HepG2 (cell line): ENCODE results near the gene BMP8B. TPM values are rescaled to one million over a fixed set of nuclear protein-coding genes. Genes with fewer than 3 reads are reported as not detected.

Experiments used
- ATAC-seq: fragments of 200-7000 bp; cut with Tn5 transposase; 3 replicates; pipeline ENCODE4 v1.9.1; 2020; ENCODE audit warnings: mild to moderate bottlenecking, moderate library complexity
- BruUV-seq: library from RNA; stranded (reverse); fragments of 400-500 nt; replicated peaks from 2 replicates; lab custom pipeline; 2021; lab: Mats Ljungman, UMichigan
- CTCF ChIA-PET: fragments of 300-600 bp; formaldehyde crosslinking; extraction: SDS; loops from one replicate; lab custom pipeline; 2021; ENCODE audit warnings: low total read pairs, inconsistent platforms, low intra/inter-chr PET ratio; lab: Yijun Ruan, JAX
- POLR2A ChIA-PET: fragments of 350-600 bp; sonication (Branson Sonifier 250); formaldehyde crosslinking; loops from one replicate; lab custom pipeline; 2020; ENCODE audit warnings: antibody characterized with exemption, inconsistent platforms; lab: Yijun Ruan, JAX
- DNase-seq: peaks from one replicate; pipeline ENCODE4 v3.0.0-alpha.2; 2015; ENCODE audit warnings: low spot score
- FAIRE-seq: peaks from 3 replicates; lab custom pipeline; 2011; peaks lifted over from hg19 to GRCh38; lab: Jason Lieb, UNC
- H2AFZ ChIP-seq: one replicate; pipeline ENCODE4 v1.6.1; 2011; ENCODE audit warnings: low read length, inconsistent platforms
- H3K27ac ChIP-seq: fragments of 300-600 bp; 3 replicates; pipeline ENCODE4 v1.8.0; 2011; ENCODE audit warnings: mixed run types, mild to moderate bottlenecking, mixed read lengths, low read length, inconsistent platforms; ENCODE audit not compliant: insufficient read depth; ENCODE audit errors: extremely low read length
- H3K27me3 ChIP-seq, 2 experiments: fragments of 200-600 bp in 1 of 2; 2 replicates in 1 of 2; 3 replicates in 1 of 2; pipeline versions ENCODE4 v1.6.0 to v1.8.0; 2011; ENCODE audit warnings: low read length in 2 of 2, mild to moderate bottlenecking in 2 of 2, moderate library complexity in 2 of 2, inconsistent platforms in 1 of 2; ENCODE audit not compliant: insufficient read depth in 2 of 2, control insufficient read depth in 1 of 2
- H3K36me3 ChIP-seq, 2 experiments: fragments of 200-600 bp in 1 of 2; replicated peaks in 1 of 2; 2 replicates in 1 of 2; 3 replicates in 1 of 2; pipeline versions ENCODE4 v1.5.1 to v1.8.0; 2011; ENCODE audit warnings: low read length in 2 of 2, inconsistent platforms in 1 of 2; ENCODE audit not compliant: insufficient read depth in 2 of 2, control insufficient read depth in 1 of 2
- H3K4me1 ChIP-seq: 2 replicates; pipeline ENCODE4 v1.5.1; 2012; ENCODE audit warnings: low read length, inconsistent platforms; ENCODE audit not compliant: insufficient read depth
- H3K4me2 ChIP-seq: 2 replicates; pipeline ENCODE4 v1.6.0; 2011; ENCODE audit warnings: low read depth, low read length, inconsistent platforms
- H3K4me3 ChIP-seq, 3 experiments: fragments of 200-600 bp in 1 of 3; sonication (generic), shearing (Covaris generic) in 1 of 3; replicated peaks in 1 of 3; 2 replicates each; pipeline ENCODE4 v1.5.1; 2011 to 2016; ENCODE audit warnings: low read length in 3 of 3, inconsistent platforms in 2 of 3, low read depth in 2 of 3, mild to moderate bottlenecking in 2 of 3, control low read depth in 1 of 3, mixed read lengths in 1 of 3; ENCODE audit not compliant: insufficient read depth in 1 of 3
- H3K79me2 ChIP-seq: one replicate; pipeline ENCODE4 v1.6.1; 2011; ENCODE audit warnings: low read length, inconsistent platforms; ENCODE audit not compliant: insufficient read depth
- H3K9ac ChIP-seq: 2 replicates; pipeline ENCODE4 v1.6.0; 2011; ENCODE audit warnings: mild to moderate bottlenecking, low read depth, low read length, inconsistent platforms; ENCODE audit not compliant: insufficient read depth
- H3K9me3 ChIP-seq: 2 replicates; pipeline ENCODE4 v1.5.1; 2012; ENCODE audit warnings: mild to moderate bottlenecking, low read length
- H4K20me1 ChIP-seq: 2 replicates; pipeline ENCODE4 v1.6.0; 2011; ENCODE audit warnings: inconsistent platforms, mild to moderate bottlenecking, low read length, moderate library complexity; ENCODE audit not compliant: insufficient read depth
- HNF4G ChIP-seq, 2 experiments: sonication (generic) in 1 of 2; formaldehyde crosslinking in 1 of 2; IDR thresholded peaks; 2 replicates each; pipeline versions ENCODE4 v1.4.0 to v1.6.1; 2011 to 2020; ENCODE audit warnings: borderline replicate concordance in 2 of 2, low read depth in 2 of 2, mild to moderate bottlenecking in 2 of 2, low read length in 1 of 2, missing genetic modification reagents in 1 of 2, moderate library complexity in 1 of 2
- NFKB2 ChIP-seq: sonication (generic); formaldehyde crosslinking; IDR thresholded peaks from 2 replicates; pipeline ENCODE4 v1.4.0; 2020; ENCODE audit warnings: missing genetic modification reagents, borderline replicate concordance
- REST ChIP-seq, 2 experiments: IDR thresholded peaks; 2 replicates each; pipeline ENCODE4 v1.6.1; 2011 to 2012; ENCODE audit warnings: low read length in 2 of 2, borderline replicate concordance in 1 of 2, low read depth in 1 of 2, mild to moderate bottlenecking in 1 of 2, moderate library complexity in 1 of 2
- TCF12 ChIP-seq, 2 experiments: fragments of 450-650 bp in 1 of 2; sonication (generic) in 1 of 2; formaldehyde crosslinking in 1 of 2; IDR thresholded peaks; 2 replicates each; pipeline versions ENCODE4 v1.6.1 to v1.8.0; 2017 to 2022; ENCODE audit warnings: antibody characterized with exemption in 1 of 2, mild to moderate bottlenecking in 1 of 2, missing genetic modification reagents in 1 of 2, moderate library complexity in 1 of 2
- ZNF281 ChIP-seq: sonication (generic); formaldehyde crosslinking; IDR thresholded peaks from 2 replicates; pipeline ENCODE4 v1.4.0; 2020; ENCODE audit warnings: missing genetic modification reagents, borderline replicate concordance
- ZNF605 ChIP-seq: sonication (generic); formaldehyde crosslinking; IDR thresholded peaks from 2 replicates; pipeline ENCODE4 v1.8.0; 2022; ENCODE audit warnings: mild to moderate bottlenecking, missing genetic modification reagents
- ZNF687 ChIP-seq: sonication (generic); formaldehyde crosslinking; IDR thresholded peaks from 2 replicates; pipeline ENCODE4 v1.5.1; 2020; ENCODE audit warnings: mild to moderate bottlenecking, missing genetic modification reagents, moderate library complexity
- WGBS: methylation state at CpG from one replicate; pipeline ENCODE4 v1.1.6; 2017; ENCODE audit warnings: low lambda C conversion rate; 5-methylcytosine and 5-hydroxymethylcytosine counted together
- in situ Hi-C: cut with HindIII; loops from 2 replicates; pipeline ENCODE4 v1.10.0; 2017; ENCODE audit warnings: low pct_unique_long_range_greater_than_20kb; ENCODE audit not compliant: extremely low pct_ligation_motif_present
- intact Hi-C: fragments of 100-400 bp; cut with micrococcal nuclease; formaldehyde crosslinking; loops from one replicate; pipeline ENCODE4 v1.10.0; 2022; ENCODE audit not compliant: unreplicated experiment
- polyA plus RNA-seq, 8 experiments: library from polyadenylated mRNA; depleted of rRNA in 3 of 8; stranded (reverse) in 7 of 8; unstranded in 1 of 8; fragments of >200 nt; fragmentation: Illumina TruSeq in 4 of 8; extraction: Trizol in 4 of 8; gene quantifications; 2 replicates each; pipeline versions ENCODE4 v1.2.1 to v1.2.3, GENCODE V29; 2011 to 2016; ENCODE audit warnings: low read depth in 4 of 8, missing spikeins in 1 of 8, mixed read lengths in 1 of 8; ENCODE audit not compliant: insufficient read depth in 1 of 8
- total RNA-seq, 5 experiments: library from RNA; depleted of rRNA; stranded (reverse); fragments of >200 nt; fragmentation: Illumina TruSeq; extraction: Trizol; gene quantifications; 2 replicates each; pipeline ENCODE4 v1.2.3, GENCODE V29; 2016; ENCODE audit warnings: low read depth in 1 of 5

BMP8B gene
- total and polyA plus RNA-seq, 2 of the 13 experiments (the other 11 are each of a cell fraction or from before 2014, with no cell fraction given) = 0.29 to 0.41 TPM

- in situ Hi-C loops (no loop called here), intact Hi-C loops (no loop called here)
- Histone ChIP-seq H2AFZ (no peak overlapping the region), H3K79me2 (no peaks in the 10 kb centered on the region), H3K4me3 (no peak overlapping the region), H3K36me3 (peaks cover 0 to 44% of the 10 kb centered on the region in 2 experiments; a peak in 2 of 5 replicates), H3K9ac (no peak overlapping the region), H3K4me1 (no peaks in the 10 kb centered on the region), H3K9me3 (no peaks in the 10 kb centered on the region), H3K27me3 (no peaks in the 10 kb centered on the region), H4K20me1 (no peaks in the 10 kb centered on the region), H3K27ac (no peak overlapping the region), H3K4me2 (no peak overlapping the region)
- ChIA-PET CTCF (no interaction called here), POLR2A (no interaction called here)
- ATAC-seq (no peak), FAIRE-seq (no peak), DNase-seq (no peak)
- WGBS = 50% methylated on average over 1 of the region's 2 CpGs
- BruUV-seq = no TSS peak
- TF ChIP-seq ZNF605 (CRISPR knock-in tag) (no peak), TCF12 (IDR thresholded peaks at IDR 0.05) (no peak), TCF12 (CRISPR knock-in tag; IDR thresholded peaks at IDR 0.05) (no peak), NFKB2 (CRISPR knock-in tag) (no peak), REST (IDR thresholded peaks at IDR 0.05; ENCODE audit: borderline replicate concordance in 1 of 2, low read depth in 1 of 2, low read length in 2 of 2) (no peak), ZNF281 (CRISPR knock-in tag) (no peak), HNF4G (IDR thresholded peaks at IDR 0.05; ENCODE audit: borderline replicate concordance, low read depth, low read length) (no peak), HNF4G (CRISPR knock-in tag; IDR thresholded peaks at IDR 0.05; ENCODE audit: borderline replicate concordance, low read depth) (no peak), ZNF687 (CRISPR knock-in tag) (no peak)
- TF ChIP-seq, all 625 proteins: peak for 0
Measured at GRCh38 chr1:39754906-39755504, 33.7 kb downstream of the BMP8B start.
